GM12878 (cell line): Measurements from ENCODE around the gene EEIG2.

ENCODE experiments used
- BRCA1 ChIP-seq: IDR thresholded peaks from 2 replicates; pipeline ENCODE4 v1.6.1; 2011; ENCODE audit warnings: low read depth, low read length, improper control_type of control experiment
- CTCF ChIP-seq, 3 experiments: IDR thresholded peaks in 2 of 3; conservative IDR thresholded peaks in 1 of 3; 2 replicates each; pipeline ENCODE4 v1.5.1; 2011; ENCODE audit warnings: low read depth in 3 of 3, low read length in 3 of 3, mild to moderate bottlenecking in 3 of 3, control low read depth in 2 of 3, moderate library complexity in 2 of 3, inconsistent platforms in 1 of 3, mixed read lengths in 1 of 3; ENCODE audit not compliant: control insufficient read depth in 2 of 3, insufficient read depth in 1 of 3; ENCODE audit errors: extremely low read depth in 1 of 3
- ELK1 ChIP-seq: IDR thresholded peaks from 2 replicates; pipeline ENCODE4 v1.6.1; 2012; ENCODE audit warnings: low read depth, low read length, improper control_type of control experiment
- HDAC6 ChIP-seq: fragments of 200-600 bp; sonication (generic); IDR thresholded peaks from one replicate; pipeline ENCODE4 v1.8.0; 2017; ENCODE audit warnings: antibody characterized with exemption; ENCODE audit not compliant: unreplicated experiment
- POLR2A ChIP-seq: IDR thresholded peaks from 2 replicates; pipeline ENCODE4 v1.6.1; 2011; ENCODE audit warnings: low read depth, mild to moderate bottlenecking, low read length
- POLR2AphosphoS5 ChIP-seq: IDR thresholded peaks from 2 replicates; pipeline ENCODE4 v1.6.1; 2011; ENCODE audit warnings: mild to moderate bottlenecking, low read length, inconsistent platforms
- PRDM15 ChIP-seq: fragments of 450-650 bp; formaldehyde crosslinking; IDR thresholded peaks from 2 replicates; pipeline ENCODE4 v1.4.0; 2020; ENCODE audit warnings: mild to moderate bottlenecking, moderate library complexity
- SMC3 ChIP-seq: IDR thresholded peaks from 2 replicates; pipeline ENCODE4 v1.6.1; 2011; ENCODE audit warnings: low read length, improper control_type of control experiment, borderline replicate concordance
- USF2 ChIP-seq: IDR thresholded peaks from 2 replicates; pipeline ENCODE4 v1.6.1; 2011; ENCODE audit warnings: low read depth, low read length, improper control_type of control experiment, borderline replicate concordance
- ZNF24 ChIP-seq: fragments of 450-650 bp; IDR thresholded peaks from 2 replicates; pipeline ENCODE4 v1.6.1; 2017; ENCODE audit warnings: antibody characterized with exemption, mild to moderate bottlenecking
- ZSCAN29 ChIP-seq: fragments of 450-650 bp; IDR thresholded peaks from 2 replicates; pipeline ENCODE4 v1.6.1; 2017; ENCODE audit warnings: mild to moderate bottlenecking, moderate library complexity

GRCh38 chr1:108556066-108556465 lies 3.8 kb upstream of the EEIG2 start:
- TF ChIP-seq CTCF (IDR thresholded peaks at IDR 0.05 in 2 of 3, conservative IDR thresholded peaks at IDR 0.05 in 1 of 3; ENCODE audit: control insufficient read depth in 2 of 3, extremely low read depth in 1 of 3, insufficient read depth in 1 of 3, low read depth in 3 of 3, low read length in 3 of 3), result no peak
- no peak for TF ChIP-seq HDAC6
- TF ChIP-seq USF2, result no peak
- no peak for TF ChIP-seq ZSCAN29
- no peak for TF ChIP-seq ELK1
- TF ChIP-seq POLR2AphosphoS5, result no peak
- TF ChIP-seq BRCA1, result no peak
- no peak for TF ChIP-seq ZNF24
- TF ChIP-seq SMC3, result no peak
- TF ChIP-seq PRDM15 (CRISPR knock-in tag), result no peak
- no peak for TF ChIP-seq POLR2A
